GM19463 (cell line): ENCODE results near the gene CCDC57.

ENCODE experiments used
- ATAC-seq: cut with Tn5 transposase; IDR thresholded peaks from one replicate; pipeline ENCODE4 v1.9.1; 2021; ENCODE audit warnings: mild to moderate bottlenecking, moderate library complexity; ENCODE audit not compliant: unreplicated experiment

The CCDC57 gene

DNA sequence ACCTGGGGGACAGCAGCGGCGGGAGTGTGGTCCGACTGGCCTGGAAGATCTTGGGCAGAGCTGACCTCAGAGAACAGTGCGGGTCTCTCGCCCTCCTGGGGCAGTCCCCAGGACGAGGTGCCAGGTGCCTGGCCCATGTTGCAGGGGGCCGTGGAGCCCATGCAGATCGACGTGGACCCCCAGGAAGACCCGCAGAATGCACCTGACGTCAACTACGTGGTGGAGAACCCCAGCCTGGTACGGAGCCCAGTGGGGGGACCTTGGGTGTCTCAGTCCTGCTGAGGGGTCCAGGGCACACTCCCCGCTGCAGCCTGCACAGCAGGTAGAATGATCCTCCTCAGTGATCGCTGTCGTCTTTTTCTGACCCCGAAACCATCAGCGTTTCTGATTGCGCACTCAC is 159.5 kb downstream of the CCDC57 start:
- ATAC-seq: no peak

DNA sequence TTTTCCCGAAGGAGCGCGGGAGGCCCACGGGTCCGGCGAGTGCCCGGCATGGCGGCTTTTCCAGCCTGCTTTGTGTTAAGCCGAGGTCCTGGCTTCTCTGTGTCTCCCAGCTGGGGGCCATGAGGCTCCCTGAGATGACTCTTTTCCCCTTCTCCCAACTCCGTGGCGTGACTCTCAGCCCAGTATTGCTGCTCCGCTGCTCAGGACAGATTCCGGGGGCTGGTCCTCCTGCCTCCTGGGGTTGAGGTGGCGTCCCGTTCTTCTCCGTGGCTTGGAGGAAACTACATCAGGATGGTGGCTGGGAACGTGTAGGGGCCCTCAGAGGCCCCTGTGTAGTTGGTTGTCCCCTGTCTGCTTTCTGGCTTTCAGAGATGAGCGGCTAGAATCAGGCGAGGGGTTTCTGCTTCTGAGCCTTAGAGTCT is 160.0 kb downstream of the CCDC57 start:
- no peak for ATAC-seq

DNA sequence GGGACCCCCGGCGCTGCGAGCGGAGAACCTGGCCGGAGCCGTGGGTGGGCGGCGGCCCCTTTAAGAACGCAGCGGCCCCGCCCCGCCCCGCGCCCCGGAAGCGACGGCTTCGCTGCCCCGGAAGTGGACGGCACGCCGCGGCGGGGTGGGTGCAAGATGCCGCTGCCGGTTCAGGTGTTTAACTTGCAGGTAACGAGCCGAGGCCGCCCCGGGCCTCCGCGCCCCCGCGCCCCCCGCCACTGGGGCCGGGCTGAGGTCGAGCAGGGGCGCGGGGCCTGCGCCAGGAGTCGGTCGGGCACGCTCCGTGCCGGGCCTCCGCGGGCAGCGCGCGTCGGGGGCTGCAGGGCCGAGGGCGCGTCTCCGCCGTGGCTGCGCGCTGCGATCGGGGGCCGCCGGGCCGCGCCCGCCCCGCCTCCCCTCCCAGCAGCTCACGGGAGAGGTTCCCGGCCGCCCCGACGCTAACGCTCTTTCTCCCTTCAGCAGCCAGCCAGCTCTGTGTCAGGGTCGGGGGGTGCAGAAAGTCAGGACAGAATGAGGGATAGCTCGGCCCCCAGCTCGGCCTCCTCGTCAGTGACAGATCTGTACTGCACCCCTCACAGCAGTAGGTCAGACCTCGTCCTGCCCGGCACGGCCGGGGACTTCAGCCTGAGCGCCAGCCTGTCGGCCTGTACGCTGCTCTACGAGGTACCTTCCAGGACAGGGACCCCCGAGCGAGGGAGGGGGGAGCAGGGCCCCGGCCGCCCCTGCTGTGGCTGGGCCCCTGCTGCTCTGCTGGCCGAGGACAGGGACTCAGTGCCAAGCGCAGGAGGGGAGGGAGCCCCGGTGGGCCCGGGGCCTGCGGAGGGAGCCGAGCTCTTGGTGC is 160.6 kb downstream of the CCDC57 start, which contains the start of the genes GPS1 and RFNG:
Gene GPS1 (plus strand): TSS at position 123 of the 862 bp plus-strand sequence. CDS start 34 bp downstream, at position 157.
Gene RFNG (minus strand): TSS at position 36 of the 862 bp plus-strand sequence. CDS start 45 bp downstream, outside the sequence.
- peak; percentile 60 for ATAC-seq
